ENCODE data around the gene CSGALNACT2. TPM values are rescaled to one million over a fixed set of nuclear protein-coding genes. Genes with fewer than 3 reads are reported as not detected.

The CSGALNACT2 gene
- total and polyA plus RNA-seq, 9 of the 15 experiments (the other 6 are each of a cell fraction or from before 2014, with no cell fraction given), result 1.4 to 7.3 (median 3.5) TPM

- intact Hi-C loops (cut with micrococcal nuclease) (no loop called here), in situ Hi-C loops (cut with MboI) (no loop called here)
- peak in 1 of 4 experiments; percentile 6 for DNase-seq (ENCODE audit: extremely low read depth in 1 of 4, low spot score in 3 of 4)
- Histone ChIP-seq H2AFZ (ENCODE audit: low read depth, low read length) (no peak overlapping the region), H3K4me2 (ENCODE audit: insufficient read depth, low read length) (no peak overlapping the region), H3K27ac (ENCODE audit: extremely low read depth, low read depth, low read length) (no peak overlapping the region), H3K79me2 (ENCODE audit: control insufficient read depth, insufficient read depth, low read length) (0 out of 3 replicates have a peak, but pooled peaks cover under 1% of the 10 kb centered on the region), H3K4me1 (replicated peaks in 1 of 2; ENCODE audit: control insufficient read depth in 2 of 2, insufficient read depth in 2 of 2, low read length in 2 of 2) (peaks cover 0 to 19% of the 10 kb centered on the region in 2 experiments; a peak in 3 of 5 replicates), H3K4me3 (no peak overlapping the region), H3K36me3 (ENCODE audit: control insufficient read depth, insufficient read depth, low read length) (peaks cover 62% of the 10 kb centered on the region; the same call in 2 of the 3 replicates), H3K9ac (ENCODE audit: insufficient read depth in 1 of 2, low read depth in 2 of 2, low read length in 2 of 2) (peak overlapping the region in 1 of 2 experiments; percentile 37; a peak in 1 of 4 replicates), H3K27me3 (ENCODE audit: control insufficient read depth in 2 of 2, insufficient read depth in 2 of 2, low read length in 2 of 2) (no peaks in the 10 kb centered on the region), H3K9me1 (ENCODE audit: control insufficient read depth, insufficient read depth, low read length) (no peaks in the 10 kb centered on the region), H3K9me3 (replicated peaks; ENCODE audit: control insufficient read depth, insufficient read depth, low read depth, low read length) (no peaks in the 10 kb centered on the region), H4K20me1 (replicated peaks; ENCODE audit: control insufficient read depth, insufficient read depth, low read length) (peaks cover under 1% of the 10 kb centered on the region; the same call in 1 of the 2 replicates)
- ChIA-PET POLR2A (no interaction called here), CTCF (ENCODE audit: low intra/inter-chr PET ratio) (no interaction called here)
- TF ChIP-seq ZSCAN29 (IDR thresholded peaks at IDR 0.05) (no peak), ZNF140 (CRISPR knock-in tag; IDR thresholded peaks at IDR 0.05) (no peak), E4F1 (CRISPR knock-in tag; IDR thresholded peaks at IDR 0.05; ENCODE audit: borderline replicate concordance) (no peak), ZBTB7A (IDR thresholded peaks at IDR 0.05; ENCODE audit: borderline replicate concordance, control insufficient read depth, low read depth, low read length) (no peak), ZKSCAN1 (IDR thresholded peaks at IDR 0.05; ENCODE audit: low read depth, low read length) (no peak), SMAD3 (CRISPR knock-in tag; conservative IDR thresholded peaks at IDR 0.05) (no peak), ZNF77 (CRISPR knock-in tag; IDR thresholded peaks at IDR 0.05) (no peak), ZBTB26 (CRISPR knock-in tag; IDR thresholded peaks at IDR 0.05) (no peak), GTF2B (IDR thresholded peaks at IDR 0.05; ENCODE audit: extremely low read depth, insufficient read length) (no peak), NELFE (IDR thresholded peaks at IDR 0.05; ENCODE audit: insufficient read depth, insufficient read length) (no peak), ZC3H8 (IDR thresholded peaks at IDR 0.05) (no peak), PHB (CRISPR knock-in tag; IDR thresholded peaks at IDR 0.05) (no peak), MECOM (CRISPR knock-in tag; IDR thresholded peaks at IDR 0.05) (no peak), FOXO4 (CRISPR knock-in tag; IDR thresholded peaks at IDR 0.05) (no peak)
- BruUV-seq (replicated peaks), result no TSS peak
- 78% methylated on average over 18 of the region's 20 CpGs for WGBS (ENCODE audit: insufficient coverage, low coverage, missing lambda C conversion rate)
- ATAC-seq, result no peak
- FAIRE-seq, result no peak
These were observed 58.1 kb downstream of the CSGALNACT2 start for GRCh38 chr10:43196131-43196980.
